ENCODE data around the gene NARS2. TPM values are rescaled to one million over a fixed set of nuclear protein-coding genes. Genes with fewer than 3 reads are reported as not detected.

The NARS2 gene
- total RNA-seq, 4 donors from 2014 or later = 9.2 to 39.9 (median 19.6) TPM

- Histone ChIP-seq H3K4me1 (no peaks in the 10 kb centered on the region), H3K9me3 (no peaks in the 10 kb centered on the region), H3K36me3 (no peaks in the 10 kb centered on the region), H3K27ac (no peak overlapping the region), H3K4me3 (no peak overlapping the region), H3K27me3 (no peaks in the 10 kb centered on the region)
- intact Hi-C loops (cut with DNase I; ENCODE audit: low total_unique reads) = no loop called here
- TF ChIP-seq, protein P1, sequence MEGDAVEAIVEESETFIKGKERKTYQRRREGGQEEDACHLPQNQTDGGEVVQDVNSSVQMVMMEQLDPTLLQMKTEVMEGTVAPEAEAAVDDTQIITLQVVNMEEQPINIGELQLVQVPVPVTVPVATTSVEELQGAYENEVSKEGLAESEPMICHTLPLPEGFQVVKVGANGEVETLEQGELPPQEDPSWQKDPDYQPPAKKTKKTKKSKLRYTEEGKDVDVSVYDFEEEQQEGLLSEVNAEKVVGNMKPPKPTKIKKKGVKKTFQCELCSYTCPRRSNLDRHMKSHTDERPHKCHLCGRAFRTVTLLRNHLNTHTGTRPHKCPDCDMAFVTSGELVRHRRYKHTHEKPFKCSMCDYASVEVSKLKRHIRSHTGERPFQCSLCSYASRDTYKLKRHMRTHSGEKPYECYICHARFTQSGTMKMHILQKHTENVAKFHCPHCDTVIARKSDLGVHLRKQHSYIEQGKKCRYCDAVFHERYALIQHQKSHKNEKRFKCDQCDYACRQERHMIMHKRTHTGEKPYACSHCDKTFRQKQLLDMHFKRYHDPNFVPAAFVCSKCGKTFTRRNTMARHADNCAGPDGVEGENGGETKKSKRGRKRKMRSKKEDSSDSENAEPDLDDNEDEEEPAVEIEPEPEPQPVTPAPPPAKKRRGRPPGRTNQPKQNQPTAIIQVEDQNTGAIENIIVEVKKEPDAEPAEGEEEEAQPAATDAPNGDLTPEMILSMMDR (IDR thresholded peaks at IDR 0.05) = no peak
- TF ChIP-seq POLR2A (IDR thresholded peaks at IDR 0.05) = no peak
- no peak for DNase-seq
These were observed 39.6 kb downstream of the NARS2 start for GRCh38 chr11:78535027-78535426.

- H3K4me1 ChIP-seq = no peaks in the 10 kb centered on the region
- H3K27me3 ChIP-seq = no peaks in the 10 kb centered on the region
- TF ChIP-seq, protein P1 (IDR thresholded peaks at IDR 0.05) = no peak
- TF ChIP-seq POLR2A (IDR thresholded peaks at IDR 0.05) = no peak
- no peak overlapping the region for H3K27ac ChIP-seq
- no peaks in the 10 kb centered on the region for H3K36me3 ChIP-seq
- H3K4me3 ChIP-seq = no peak overlapping the region
- H3K9me3 ChIP-seq = no peaks in the 10 kb centered on the region
- no peak for DNase-seq
- intact Hi-C loops (cut with DNase I; ENCODE audit: low total_unique reads) = no loop called here
These were observed 41.3 kb downstream of the NARS2 start for GRCh38 chr11:78533399-78533798.

DNA sequence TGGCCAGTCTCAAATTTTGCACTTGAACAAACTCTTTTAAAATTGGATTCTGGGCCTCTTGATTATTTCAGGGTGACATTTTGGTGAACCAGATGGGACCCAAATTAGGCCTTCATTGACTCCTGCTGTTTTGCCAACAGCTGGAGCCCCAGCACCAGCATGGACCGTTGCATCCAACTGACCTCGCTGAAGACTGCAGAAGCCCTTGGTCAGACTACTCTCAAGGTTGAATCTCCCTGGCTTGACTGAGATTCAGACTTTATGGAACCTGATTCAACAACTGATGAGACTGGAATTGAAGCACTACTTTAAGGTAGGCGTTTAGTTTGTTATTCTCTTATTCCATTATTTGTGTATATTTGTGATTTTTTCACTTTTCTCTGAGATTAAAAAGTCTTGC lies 41.7 kb downstream of the NARS2 start:
- Histone ChIP-seq H3K4me3 (no peak overlapping the region), H3K36me3 (no peaks in the 10 kb centered on the region), H3K9me3 (no peaks in the 10 kb centered on the region), H3K27me3 (no peaks in the 10 kb centered on the region), H3K4me1 (no peaks in the 10 kb centered on the region), H3K27ac (no peak overlapping the region)
- intact Hi-C loops (cut with DNase I; ENCODE audit: low total_unique reads) = no loop called here
- DNase-seq = no peak
- TF ChIP-seq, protein P1 (IDR thresholded peaks at IDR 0.05) = no peak
- TF ChIP-seq POLR2A (IDR thresholded peaks at IDR 0.05) = no peak

DNA sequence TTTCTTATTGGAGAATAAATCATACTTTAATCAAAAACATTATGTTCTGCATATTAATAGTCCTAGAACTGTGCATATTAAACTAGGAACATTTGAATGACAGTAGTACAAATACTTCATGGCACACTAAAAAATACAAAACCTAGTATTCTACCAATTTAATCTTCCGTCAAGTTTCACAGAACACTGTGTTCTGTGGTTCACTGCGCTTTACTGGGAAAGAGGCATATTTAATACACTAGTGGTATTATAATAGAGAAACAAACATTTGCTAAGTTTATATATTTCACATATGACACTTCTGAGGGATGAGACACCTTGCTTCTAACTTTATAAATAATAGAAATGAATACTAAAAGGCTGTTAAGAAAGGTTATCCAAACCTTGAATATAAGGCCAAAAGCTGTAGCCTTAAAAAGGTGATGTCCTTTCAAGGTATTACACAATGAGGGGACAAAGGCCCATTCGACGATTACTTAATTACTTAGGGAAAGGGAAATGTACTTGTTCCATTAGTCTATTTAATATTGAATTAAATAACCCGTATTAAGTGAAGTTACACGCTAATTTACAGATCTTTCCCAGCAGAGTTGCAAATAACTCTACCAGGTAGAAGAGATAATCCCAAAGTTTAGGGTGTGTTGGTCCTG lies 48.0 kb downstream of the NARS2 start:
- Histone ChIP-seq H3K27ac (peak overlapping the region in 1 of 2 donors; percentile 34), H3K27me3 (no peaks in the 10 kb centered on the region), H3K36me3 (no peaks in the 10 kb centered on the region), H3K4me1 (no peaks in the 10 kb centered on the region), H3K9me3 (no peaks in the 10 kb centered on the region), H3K4me3 (no peak overlapping the region)
- no peak for DNase-seq
- intact Hi-C loops (cut with DNase I; ENCODE audit: low total_unique reads) = no loop called here
- TF ChIP-seq POLR2A (IDR thresholded peaks at IDR 0.05) = no peak
- TF ChIP-seq, protein P1 (IDR thresholded peaks at IDR 0.05) = no peak

GRCh38 chr11:78525720-78526119 lies 48.9 kb downstream of the NARS2 start:
- H3K27me3 ChIP-seq = no peaks in the 10 kb centered on the region
- no peak for DNase-seq
- no peaks in the 10 kb centered on the region for H3K9me3 ChIP-seq
- H3K4me1 ChIP-seq = no peaks in the 10 kb centered on the region
- TF ChIP-seq, protein P1 (IDR thresholded peaks at IDR 0.05) = no peak
- no peak for TF ChIP-seq POLR2A (IDR thresholded peaks at IDR 0.05)
- no peaks in the 10 kb centered on the region for H3K36me3 ChIP-seq
- H3K4me3 ChIP-seq = no peak overlapping the region
- intact Hi-C loops (cut with DNase I; ENCODE audit: low total_unique reads) = no loop called here
- H3K27ac ChIP-seq = peak overlapping the region in 1 of 2 donors; percentile 34
